ENCODE results near the gene HUNK. TPM values are rescaled to one million over a fixed set of nuclear protein-coding genes. Genes with fewer than 3 reads are reported as not detected.

The HUNK gene
- total RNA-seq, 4 donors from 2014 or later: 0.42 to 3.2 (median 1.0) TPM

DNA sequence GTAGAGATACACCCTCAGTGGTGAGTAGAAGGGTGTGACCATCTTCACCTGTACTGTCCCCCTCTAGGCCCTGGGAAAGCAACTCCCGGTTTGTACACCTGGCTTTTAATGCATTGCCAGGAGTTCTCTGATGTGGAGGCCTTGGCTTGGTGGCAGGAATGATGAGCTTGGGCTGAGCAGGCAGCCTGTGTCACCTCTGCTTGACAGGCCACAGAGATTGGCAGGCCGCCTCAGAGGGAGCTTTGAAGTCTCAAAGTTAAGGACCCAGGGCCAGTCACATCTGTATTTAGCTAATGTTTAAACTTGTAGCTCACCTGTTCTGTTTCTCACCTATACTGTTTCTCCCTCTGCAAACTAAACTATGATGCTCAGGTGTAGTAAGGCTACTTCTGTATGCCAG lies 28.5 kb downstream of the HUNK start:
- H3K4me3 ChIP-seq: no peak overlapping the region
- H3K36me3 ChIP-seq: no peaks in the 10 kb centered on the region
- 100% methylated on average over 2 of the region's 2 CpGs for WGBS
- no peak for DNase-seq (ENCODE audit: extremely low spot score)
- no peak overlapping the region for H3K27ac ChIP-seq (replicated peaks in 1 of 4)
- no peaks in the 10 kb centered on the region for H3K9me3 ChIP-seq
- no peaks in the 10 kb centered on the region for H3K4me1 ChIP-seq
- TF ChIP-seq POLR2AphosphoS5 (IDR thresholded peaks at IDR 0.05): no peak
- no peak for TF ChIP-seq EP300 (IDR thresholded peaks at IDR 0.05)
- no peak for TF ChIP-seq POLR2A (IDR thresholded peaks at IDR 0.05; ENCODE audit: low read depth)
- TF ChIP-seq, protein P1, sequence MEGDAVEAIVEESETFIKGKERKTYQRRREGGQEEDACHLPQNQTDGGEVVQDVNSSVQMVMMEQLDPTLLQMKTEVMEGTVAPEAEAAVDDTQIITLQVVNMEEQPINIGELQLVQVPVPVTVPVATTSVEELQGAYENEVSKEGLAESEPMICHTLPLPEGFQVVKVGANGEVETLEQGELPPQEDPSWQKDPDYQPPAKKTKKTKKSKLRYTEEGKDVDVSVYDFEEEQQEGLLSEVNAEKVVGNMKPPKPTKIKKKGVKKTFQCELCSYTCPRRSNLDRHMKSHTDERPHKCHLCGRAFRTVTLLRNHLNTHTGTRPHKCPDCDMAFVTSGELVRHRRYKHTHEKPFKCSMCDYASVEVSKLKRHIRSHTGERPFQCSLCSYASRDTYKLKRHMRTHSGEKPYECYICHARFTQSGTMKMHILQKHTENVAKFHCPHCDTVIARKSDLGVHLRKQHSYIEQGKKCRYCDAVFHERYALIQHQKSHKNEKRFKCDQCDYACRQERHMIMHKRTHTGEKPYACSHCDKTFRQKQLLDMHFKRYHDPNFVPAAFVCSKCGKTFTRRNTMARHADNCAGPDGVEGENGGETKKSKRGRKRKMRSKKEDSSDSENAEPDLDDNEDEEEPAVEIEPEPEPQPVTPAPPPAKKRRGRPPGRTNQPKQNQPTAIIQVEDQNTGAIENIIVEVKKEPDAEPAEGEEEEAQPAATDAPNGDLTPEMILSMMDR (IDR thresholded peaks at IDR 0.05): no peak
- intact Hi-C loops (cut with DNase I): no loop called here
- H3K27me3 ChIP-seq: peaks cover 0 to 9% (median 0%) of the 10 kb centered on the region in 4 donors

DNA sequence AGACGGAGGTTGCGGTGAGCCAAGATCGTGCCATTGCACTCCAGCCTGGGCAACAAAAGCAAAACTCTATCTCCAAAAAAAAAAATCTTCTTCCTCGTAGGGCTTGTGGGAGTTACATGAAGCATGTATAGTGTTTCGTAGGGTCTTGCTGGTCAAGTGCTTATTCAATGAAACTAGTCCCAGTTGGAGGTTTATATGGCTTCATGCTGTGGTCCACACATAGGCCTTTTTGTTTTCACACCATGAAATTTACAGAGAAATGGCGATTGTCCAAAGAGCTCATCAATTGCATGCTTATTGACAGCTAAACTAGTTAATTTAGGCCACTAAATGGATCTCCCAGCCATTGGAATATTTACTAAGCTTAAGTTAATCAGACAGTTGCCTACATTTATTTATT lies 29.6 kb downstream of the HUNK start:
- H3K36me3 ChIP-seq: no peaks in the 10 kb centered on the region
- H3K4me3 ChIP-seq: no peak overlapping the region
- 97% methylated on average over 6 of the region's 6 CpGs for WGBS
- peaks cover 0 to 15% (median 0%) of the 10 kb centered on the region in 4 donors for H3K27me3 ChIP-seq
- no peaks in the 10 kb centered on the region for H3K4me1 ChIP-seq
- TF ChIP-seq POLR2AphosphoS5 (IDR thresholded peaks at IDR 0.05): no peak
- no peak for TF ChIP-seq EP300 (IDR thresholded peaks at IDR 0.05)
- no peaks in the 10 kb centered on the region for H3K9me3 ChIP-seq
- H3K27ac ChIP-seq (replicated peaks in 1 of 4): no peak overlapping the region
- intact Hi-C loops (cut with DNase I): no loop called here
- no peak for DNase-seq (ENCODE audit: extremely low spot score)

DNA sequence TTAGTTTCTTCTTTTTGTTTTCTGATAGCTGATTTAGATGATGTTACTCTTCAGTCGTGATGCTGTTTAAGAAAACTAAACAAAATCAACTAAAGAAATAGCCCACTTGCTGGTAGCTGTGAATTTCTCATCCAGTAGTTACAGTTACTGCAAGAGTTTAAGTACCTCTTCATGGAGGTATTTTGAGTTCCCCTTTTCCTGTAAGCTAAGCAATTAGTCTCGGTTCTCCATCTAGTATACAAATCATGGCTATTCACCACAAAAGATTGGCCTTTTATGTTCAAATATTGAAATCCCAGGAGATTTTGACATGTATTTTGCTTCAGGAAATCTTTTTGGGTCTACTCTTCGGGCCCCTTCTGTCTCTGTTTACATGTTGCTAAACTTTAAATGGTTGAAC lies 31.1 kb downstream of the HUNK start:
- peaks cover 0 to 6% (median 3%) of the 10 kb centered on the region in 4 donors for H3K4me1 ChIP-seq
- H3K27ac ChIP-seq (replicated peaks in 1 of 4): no peak overlapping the region
- TF ChIP-seq POLR2A (IDR thresholded peaks at IDR 0.05; ENCODE audit: low read depth) (no peak), POLR2AphosphoS5 (IDR thresholded peaks at IDR 0.05) (no peak), EP300 (IDR thresholded peaks at IDR 0.05) (no peak)
- TF ChIP-seq, protein P1 (IDR thresholded peaks at IDR 0.05): no peak
- no peaks in the 10 kb centered on the region for H3K36me3 ChIP-seq
- no peak overlapping the region for H3K4me3 ChIP-seq
- WGBS: 84% methylated on average over 3 of the region's 3 CpGs
- no peaks in the 10 kb centered on the region for H3K9me3 ChIP-seq
- intact Hi-C loops (cut with DNase I): no loop called here
- peaks cover 0 to 22% (median 0%) of the 10 kb centered on the region in 4 donors for H3K27me3 ChIP-seq
- no peak for DNase-seq (ENCODE audit: extremely low spot score)

DNA sequence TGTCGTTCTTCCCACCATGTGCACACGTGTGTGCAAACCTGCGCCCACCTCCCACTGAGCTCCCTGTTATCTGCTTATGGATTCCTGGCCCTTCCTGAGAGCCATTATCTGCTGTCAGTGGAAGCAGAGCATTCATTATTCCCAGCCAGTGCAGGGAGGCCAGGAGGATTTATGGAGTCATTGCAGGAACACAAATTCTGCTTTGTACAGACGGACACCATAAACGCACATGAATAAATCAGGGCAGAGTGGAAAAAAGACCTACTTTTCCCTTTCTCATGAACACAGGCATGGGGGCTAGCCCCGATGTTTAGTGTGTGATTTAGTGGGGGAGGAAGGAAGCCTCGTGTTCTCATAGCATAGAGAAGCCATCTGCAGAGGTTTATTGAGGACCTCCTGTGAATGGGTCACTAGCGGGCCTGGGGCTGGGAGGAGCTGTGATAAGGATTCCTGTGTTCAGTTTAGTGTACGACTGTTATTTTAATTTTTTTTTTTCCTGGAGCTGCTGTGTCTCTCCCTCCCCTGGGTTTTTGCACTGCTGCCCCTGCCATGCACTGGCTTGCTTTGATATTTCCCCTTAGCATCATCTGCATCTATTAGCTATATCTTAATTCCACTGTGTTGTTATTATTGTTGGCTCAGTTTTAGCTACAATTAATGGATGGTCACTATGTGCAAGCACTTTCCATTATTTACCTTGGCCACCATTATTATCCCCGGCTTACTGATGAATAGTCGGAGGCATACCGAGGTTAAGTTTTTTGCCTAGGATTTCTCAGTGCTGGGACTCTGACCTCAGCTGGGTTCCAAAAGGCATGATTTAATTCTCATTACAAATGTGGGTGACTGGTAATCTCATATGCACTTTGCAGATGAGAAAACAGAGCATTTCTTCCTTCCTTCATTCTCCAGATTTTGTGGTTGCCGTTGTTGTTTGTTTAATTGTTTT lies 33.0 kb downstream of the HUNK start:
- Histone ChIP-seq H3K4me1 (peaks cover 0 to 8% (median 5%) of the 10 kb centered on the region in 4 donors), H3K27me3 (peaks cover 0 to 26% (median 0%) of the 10 kb centered on the region in 4 donors), H3K36me3 (no peaks in the 10 kb centered on the region), H3K9me3 (no peaks in the 10 kb centered on the region), H3K4me3 (no peak overlapping the region), H3K27ac (replicated peaks in 1 of 4) (no peak overlapping the region)
- intact Hi-C loops (cut with DNase I): no loop called here
- no peak for DNase-seq (ENCODE audit: extremely low spot score)
- 71% methylated on average over 13 of the region's 13 CpGs for WGBS
- TF ChIP-seq, protein P1 (IDR thresholded peaks at IDR 0.05): no peak
- TF ChIP-seq POLR2A (IDR thresholded peaks at IDR 0.05; ENCODE audit: low read depth) (no peak), EP300 (IDR thresholded peaks at IDR 0.05) (no peak), POLR2AphosphoS5 (IDR thresholded peaks at IDR 0.05) (no peak)
